Esophagus squamous epithelium (tissue), 4 donors: Measurements from ENCODE around the gene SF3B2.

Experiments
- POLR2A ChIP-seq, 4 donors: fragments of 450-650 bp; IDR thresholded peaks; one replicate each; pipeline ENCODE4 v1.6.1; 2017; ENCODE audit warnings: antibody characterized with exemption in 4 of 4, mild to moderate bottlenecking in 4 of 4, moderate library complexity in 3 of 4
- TF ChIP-seq, protein P1 (sequence below), 6 experiments: fragments of 450-650 bp in 4 of 6; fragments of 200-600 bp in 2 of 6; sonication (generic) in 2 of 6; IDR thresholded peaks; one replicate each; pipeline ENCODE4 v1.5.1; 2016 to 2019; ENCODE audit warnings: antibody characterized with exemption in 6 of 6, mild to moderate bottlenecking in 4 of 6, moderate library complexity in 4 of 6

DNA sequence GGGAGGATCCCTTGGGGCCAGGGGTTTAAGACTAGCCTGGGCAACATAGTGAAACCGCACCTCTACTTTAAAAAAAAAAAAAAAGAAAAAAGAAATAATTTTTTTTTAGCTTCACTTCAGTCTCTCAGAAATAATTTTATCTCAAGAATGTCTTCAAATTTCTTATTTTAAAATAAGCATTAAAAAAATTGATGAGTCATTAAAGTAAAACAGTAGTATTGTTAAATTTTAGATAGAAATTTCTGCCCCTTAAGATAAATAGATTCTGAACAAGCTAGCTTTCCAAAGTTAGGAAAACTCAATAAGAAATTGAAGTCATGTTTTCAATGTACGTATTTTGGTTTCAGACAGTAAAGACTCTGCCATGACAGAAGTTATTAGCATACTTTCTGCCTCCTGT, 10.2 kb downstream of the SF3B2 start:
- TF ChIP-seq, protein P1, sequence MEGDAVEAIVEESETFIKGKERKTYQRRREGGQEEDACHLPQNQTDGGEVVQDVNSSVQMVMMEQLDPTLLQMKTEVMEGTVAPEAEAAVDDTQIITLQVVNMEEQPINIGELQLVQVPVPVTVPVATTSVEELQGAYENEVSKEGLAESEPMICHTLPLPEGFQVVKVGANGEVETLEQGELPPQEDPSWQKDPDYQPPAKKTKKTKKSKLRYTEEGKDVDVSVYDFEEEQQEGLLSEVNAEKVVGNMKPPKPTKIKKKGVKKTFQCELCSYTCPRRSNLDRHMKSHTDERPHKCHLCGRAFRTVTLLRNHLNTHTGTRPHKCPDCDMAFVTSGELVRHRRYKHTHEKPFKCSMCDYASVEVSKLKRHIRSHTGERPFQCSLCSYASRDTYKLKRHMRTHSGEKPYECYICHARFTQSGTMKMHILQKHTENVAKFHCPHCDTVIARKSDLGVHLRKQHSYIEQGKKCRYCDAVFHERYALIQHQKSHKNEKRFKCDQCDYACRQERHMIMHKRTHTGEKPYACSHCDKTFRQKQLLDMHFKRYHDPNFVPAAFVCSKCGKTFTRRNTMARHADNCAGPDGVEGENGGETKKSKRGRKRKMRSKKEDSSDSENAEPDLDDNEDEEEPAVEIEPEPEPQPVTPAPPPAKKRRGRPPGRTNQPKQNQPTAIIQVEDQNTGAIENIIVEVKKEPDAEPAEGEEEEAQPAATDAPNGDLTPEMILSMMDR (IDR thresholded peaks at IDR 0.05), result no peak
- TF ChIP-seq POLR2A (IDR thresholded peaks at IDR 0.05), result no peak
